GM12875 (cell line): ENCODE data around the gene UNKL.
A peak's percentile ranks its signal among the peaks of the same experiment; 100 is the strongest.

Source experiments
- H3K4me3 ChIP-seq: one replicate; pipeline ENCODE4 v1.5.1; 2011; ENCODE audit warnings: low read depth, low read length, control low read depth
- TF ChIP-seq, protein P1 (sequence below): IDR thresholded peaks from 2 replicates; pipeline ENCODE4 v1.5.1; 2011; ENCODE audit warnings: low read depth, mild to moderate bottlenecking, control low read depth, inconsistent platforms, low read length, moderate library complexity, borderline replicate concordance; ENCODE audit not compliant: insufficient read depth

UNKL gene

DNA sequence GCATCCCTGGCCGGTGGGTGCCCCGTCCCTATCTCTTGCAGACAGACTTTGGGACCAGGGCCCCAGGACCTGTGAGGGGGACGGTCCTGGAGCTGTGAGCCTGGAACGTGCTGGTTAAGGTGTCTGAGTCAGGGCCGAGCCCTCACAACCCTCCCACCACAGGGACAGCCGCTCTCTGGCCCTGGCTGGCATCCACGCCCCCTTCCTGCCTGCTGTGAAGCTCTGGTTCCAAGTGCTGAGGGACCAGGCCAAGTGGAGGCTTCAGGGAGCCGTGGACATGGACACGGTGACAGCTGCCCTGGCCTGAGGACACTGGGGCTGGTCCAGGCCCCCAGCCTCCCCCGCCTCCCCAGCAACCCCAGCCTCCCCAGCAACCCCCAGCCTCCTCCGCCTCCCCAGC, 69.4 kb downstream of the UNKL start:
- TF ChIP-seq, protein P1, sequence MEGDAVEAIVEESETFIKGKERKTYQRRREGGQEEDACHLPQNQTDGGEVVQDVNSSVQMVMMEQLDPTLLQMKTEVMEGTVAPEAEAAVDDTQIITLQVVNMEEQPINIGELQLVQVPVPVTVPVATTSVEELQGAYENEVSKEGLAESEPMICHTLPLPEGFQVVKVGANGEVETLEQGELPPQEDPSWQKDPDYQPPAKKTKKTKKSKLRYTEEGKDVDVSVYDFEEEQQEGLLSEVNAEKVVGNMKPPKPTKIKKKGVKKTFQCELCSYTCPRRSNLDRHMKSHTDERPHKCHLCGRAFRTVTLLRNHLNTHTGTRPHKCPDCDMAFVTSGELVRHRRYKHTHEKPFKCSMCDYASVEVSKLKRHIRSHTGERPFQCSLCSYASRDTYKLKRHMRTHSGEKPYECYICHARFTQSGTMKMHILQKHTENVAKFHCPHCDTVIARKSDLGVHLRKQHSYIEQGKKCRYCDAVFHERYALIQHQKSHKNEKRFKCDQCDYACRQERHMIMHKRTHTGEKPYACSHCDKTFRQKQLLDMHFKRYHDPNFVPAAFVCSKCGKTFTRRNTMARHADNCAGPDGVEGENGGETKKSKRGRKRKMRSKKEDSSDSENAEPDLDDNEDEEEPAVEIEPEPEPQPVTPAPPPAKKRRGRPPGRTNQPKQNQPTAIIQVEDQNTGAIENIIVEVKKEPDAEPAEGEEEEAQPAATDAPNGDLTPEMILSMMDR, result no peak
- no peak overlapping the region for H3K4me3 ChIP-seq

DNA sequence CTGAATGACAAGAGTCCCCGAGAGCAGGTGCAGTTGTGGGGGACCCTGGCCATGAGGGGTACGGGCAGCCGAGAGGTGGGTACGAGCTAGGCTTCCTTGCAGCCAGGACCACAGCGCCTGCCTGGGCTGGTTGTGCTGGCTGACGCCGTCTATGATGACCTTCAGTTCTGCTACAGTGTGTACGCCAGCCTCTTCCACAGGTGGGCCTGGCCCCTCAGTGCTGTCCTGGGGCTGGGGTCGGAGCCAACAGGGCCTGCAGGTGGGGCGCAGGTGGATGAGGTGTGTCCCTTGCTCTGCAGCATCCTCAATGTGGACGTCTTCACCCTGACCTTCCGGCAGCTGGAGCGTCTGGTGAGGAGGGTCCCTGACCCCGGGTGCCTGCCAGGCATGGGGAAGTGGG, 70.0 kb downstream of the UNKL start:
- H3K4me3 ChIP-seq, result no peak overlapping the region
- TF ChIP-seq, protein P1, result no peak

DNA sequence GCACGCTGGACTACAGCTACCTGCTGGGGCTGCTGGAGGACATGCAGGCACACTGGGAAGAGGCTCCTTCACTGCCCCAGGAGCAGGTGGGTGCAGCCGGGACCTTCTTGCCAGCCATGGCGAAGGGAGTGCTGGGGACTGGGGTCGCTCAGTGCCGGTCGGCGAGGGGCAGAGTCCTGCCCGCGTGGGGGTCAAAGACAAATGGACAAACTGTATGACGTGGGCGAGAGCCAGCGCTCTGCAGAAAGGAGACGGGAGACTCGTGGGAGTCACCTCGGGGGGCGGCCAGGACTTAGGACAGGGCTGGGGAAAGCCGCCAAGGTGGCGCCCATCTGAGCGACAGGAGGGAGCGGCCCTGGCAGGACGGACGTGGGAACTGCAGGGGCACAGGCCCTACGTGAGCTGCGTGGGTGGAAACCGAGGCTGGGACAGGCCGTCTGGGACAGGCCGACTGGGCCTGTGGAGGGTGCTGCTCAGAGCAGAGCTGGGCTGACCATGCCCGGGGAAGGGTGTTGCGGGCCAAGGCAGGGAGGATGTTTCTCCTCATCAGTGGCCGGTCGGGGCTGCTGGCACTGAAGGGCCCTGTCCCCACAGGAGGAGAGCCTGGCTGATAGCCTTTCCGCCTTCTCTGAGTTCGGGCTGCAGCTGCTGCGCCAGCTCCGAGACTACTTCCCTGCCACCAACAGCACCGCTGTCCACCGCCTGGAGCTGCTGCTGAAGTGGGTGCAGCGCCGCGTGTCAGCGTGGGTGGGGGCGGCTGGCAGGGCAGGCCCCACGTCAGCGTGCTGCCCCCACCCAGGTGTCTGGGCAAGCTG, 70.9 kb downstream of the UNKL start:
- TF ChIP-seq, protein P1, result no peak
- H3K4me3 ChIP-seq, result no peak overlapping the region

DNA sequence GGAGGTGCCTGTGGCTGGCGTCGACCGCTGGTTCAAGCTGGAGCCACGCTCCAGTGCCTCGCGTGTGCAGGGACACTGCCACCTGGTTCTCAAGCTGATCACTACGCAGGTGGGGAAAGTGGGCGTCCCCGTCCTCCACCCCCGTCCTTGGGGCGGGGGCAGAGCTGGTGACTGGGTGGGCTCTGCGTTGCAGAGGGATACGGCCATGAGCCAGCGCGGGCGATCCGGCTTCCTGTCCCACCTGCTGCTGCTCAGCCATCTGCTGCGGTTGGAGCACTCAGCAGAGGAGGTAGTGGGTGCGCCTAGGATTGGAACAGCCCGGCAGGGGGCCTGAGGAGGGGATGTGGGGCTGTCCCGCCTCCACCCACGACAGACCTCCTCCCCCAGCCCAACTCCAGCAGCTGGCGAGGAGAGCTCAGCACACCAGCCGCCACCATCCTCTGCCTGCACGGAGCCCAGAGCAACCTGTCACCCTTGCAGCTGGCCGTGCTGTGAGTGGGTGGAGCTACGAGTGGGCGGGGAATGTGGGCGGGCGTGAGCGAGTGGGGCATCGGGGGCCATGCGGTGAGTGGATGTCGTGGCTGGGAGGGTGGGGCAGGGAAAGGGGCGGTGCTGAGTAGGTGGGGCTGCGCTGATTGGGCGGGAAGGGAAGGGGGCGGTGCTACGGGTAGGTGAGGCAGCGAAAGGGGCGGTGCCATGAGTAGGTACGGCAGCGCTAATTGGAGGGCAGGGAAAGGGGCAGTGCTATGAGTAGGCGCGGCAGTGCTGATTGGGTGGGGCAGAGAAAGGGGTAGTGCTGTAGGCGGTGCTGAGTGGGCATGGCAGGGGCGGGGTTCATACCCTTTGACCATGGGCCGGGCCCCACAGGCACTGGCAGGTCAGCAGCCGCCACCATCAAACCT, 71.7 kb downstream of the UNKL start:
- H3K4me3 ChIP-seq, result no peak overlapping the region
- TF ChIP-seq, protein P1, result 0 out of 2 replicates have a peak, but pooled peaks have one; percentile 9

DNA sequence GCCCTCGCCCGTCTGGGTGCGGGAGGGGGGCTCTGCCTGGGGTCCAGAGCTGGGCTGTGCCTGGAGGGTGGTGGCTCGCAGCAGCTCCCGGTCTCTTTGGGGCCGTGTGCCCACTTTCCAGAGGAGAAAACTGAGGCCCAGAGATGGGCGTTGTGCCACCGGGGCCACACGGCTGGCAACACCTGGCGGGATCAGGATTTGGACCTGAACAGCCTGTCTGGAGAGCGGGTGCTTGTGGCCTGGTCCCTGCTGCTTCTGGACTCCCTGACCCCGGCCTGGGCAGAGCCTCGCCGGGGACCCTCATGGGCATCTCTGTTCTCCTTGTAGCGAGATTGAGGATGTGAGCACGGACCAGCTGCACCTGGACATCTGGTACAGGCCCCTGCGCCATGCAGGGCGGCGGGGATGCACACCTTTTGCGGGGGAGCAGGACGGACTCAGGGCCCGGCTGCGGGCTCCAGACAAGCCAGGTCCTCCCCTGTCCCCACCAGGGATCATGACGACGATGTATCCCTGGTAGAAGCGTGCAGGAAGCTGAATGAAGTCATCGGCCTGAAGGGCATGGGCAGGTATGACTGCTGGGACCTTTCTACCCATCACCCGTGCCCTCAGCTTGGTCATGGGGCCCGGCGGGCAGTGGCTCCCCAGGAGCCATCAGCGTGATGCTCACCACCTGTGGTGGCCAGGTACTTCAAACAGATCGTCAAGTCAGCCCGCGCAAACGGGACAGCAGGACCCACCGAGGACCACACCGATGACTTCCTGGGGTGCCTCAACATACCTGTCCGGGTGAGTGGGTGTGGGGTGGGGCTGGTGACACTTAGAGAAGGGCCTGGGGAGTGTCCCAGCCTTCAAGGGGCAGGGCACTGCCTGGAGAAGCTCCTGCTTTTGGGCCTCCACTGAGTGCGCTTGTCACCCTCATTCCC, 72.7 kb downstream of the UNKL start:
- no peak overlapping the region for H3K4me3 ChIP-seq
- TF ChIP-seq, protein P1, result no peak

DNA sequence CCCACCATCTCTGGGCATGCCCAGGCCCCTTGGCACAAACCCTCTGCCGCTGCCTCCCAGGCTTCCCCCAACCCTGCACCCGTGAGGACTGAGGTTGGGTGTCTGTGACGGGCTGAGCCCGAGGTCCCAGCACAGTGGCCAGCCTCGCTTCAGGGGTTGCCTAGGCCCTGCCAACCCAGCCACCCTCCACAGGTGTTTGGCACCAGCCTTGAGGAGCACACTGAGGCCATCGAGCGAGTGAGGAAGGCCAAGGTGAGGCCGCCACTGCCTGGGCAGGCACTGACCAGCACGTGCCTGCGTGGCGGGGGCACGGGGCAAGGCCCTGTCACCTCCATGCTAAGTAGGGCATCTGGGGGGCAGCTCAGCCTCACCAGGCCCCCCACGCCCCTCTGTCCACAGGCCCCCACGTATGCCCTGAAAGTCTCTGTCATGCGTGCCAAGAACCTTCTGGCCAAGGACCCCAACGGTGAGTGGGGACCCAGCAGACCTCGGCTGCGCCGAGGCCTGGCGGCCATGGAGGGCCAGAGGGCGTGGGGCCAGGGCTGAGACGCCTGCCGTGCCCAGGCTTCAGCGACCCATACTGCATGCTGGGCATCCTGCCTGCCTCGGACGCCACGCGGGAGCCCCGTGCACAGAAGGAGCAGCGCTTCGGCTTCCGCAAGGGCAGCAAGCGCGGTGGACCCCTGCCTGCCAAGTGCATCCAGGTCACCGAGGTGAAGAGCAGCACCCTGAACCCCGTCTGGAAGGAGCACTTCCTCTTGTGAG, 73.6 kb downstream of the UNKL start:
- TF ChIP-seq, protein P1, result no peak
- no peak overlapping the region for H3K4me3 ChIP-seq
